T-helper 1 cell (primary cell): Measurements from ENCODE around the gene AJUBA.
"Not testable (repeated sequence)": the region's sequence is repeated elsewhere in the genome, so short reads cannot be mapped to it uniquely, and the experiment has no call there.

Experiments used
- DNase-seq, 5 donors: peaks; one replicate each; pipeline ENCODE4 v3.0.0-alpha.2; 2012 to 2020

AJUBA gene

GRCh38 chr14:22979748-22980392, 2.5 kb downstream of the AJUBA start:
- no peak for DNase-seq

GRCh38 chr14:22978981-22979671, 3.2 kb downstream of the AJUBA start:
- no peak for DNase-seq

- no peak for DNase-seq
Observed at GRCh38 chr14:22978487-22978837, 3.9 kb downstream of the AJUBA start.

GRCh38 chr14:22977684-22978486, 4.5 kb downstream of the AJUBA start:
- DNase-seq = no peak

GRCh38 chr14:22977434-22977683, 5.0 kb downstream of the AJUBA start:
- no peak for DNase-seq

- DNase-seq = no peak
Observed at GRCh38 chr14:22976620-22977433, 5.5 kb downstream of the AJUBA start.

- no peak for DNase-seq
Observed at GRCh38 chr14:22974530-22975313, 7.6 kb downstream of the AJUBA start.

- peak in 2 of 5 donors; percentile 42 to 47 for DNase-seq
Observed at GRCh38 chr14:22973217-22974032, 8.9 kb downstream of the AJUBA start.

- no peak for DNase-seq
Observed at GRCh38 chr14:22972313-22972930, 9.9 kb downstream of the AJUBA start.

- DNase-seq = no peak
Observed at GRCh38 chr14:22971152-22971551, 11.2 kb downstream of the AJUBA start.

GRCh38 chr14:22966783-22967269, 15.5 kb downstream of the AJUBA start:
- no peak for DNase-seq

- DNase-seq = not testable (repeated sequence)
Observed at GRCh38 chr14:22965916-22966782, 16.2 kb downstream of the AJUBA start.

- DNase-seq = no peak
Observed at GRCh38 chr14:22962061-22962676, 20.2 kb downstream of the AJUBA start.

- DNase-seq = no peak
Observed at GRCh38 chr14:22955702-22956569, 26.4 kb downstream of the AJUBA start.

GRCh38 chr14:22952418-22952817, 29.9 kb downstream of the AJUBA start:
- no peak for DNase-seq

GRCh38 chr14:22951795-22952194, 30.6 kb downstream of the AJUBA start:
- DNase-seq = not testable (repeated sequence)

GRCh38 chr14:22945642-22946041, 36.7 kb downstream of the AJUBA start:
- no peak for DNase-seq

GRCh38 chr14:22939684-22940083, 42.7 kb downstream of the AJUBA start:
- DNase-seq = no peak
